HEK293 (cell line): ENCODE data around the gene RAB36.

Experiments used
- CTCF ChIA-PET: fragments of 350-600 bp; formaldehyde crosslinking; extraction: SDS; loops from one replicate; lab custom pipeline; 2021; ENCODE audit warnings: antibody characterized with exemption; lab: Yijun Ruan, JAX
- POLR2A ChIA-PET: fragments of 300-600 bp; formaldehyde crosslinking; extraction: SDS; loops from one replicate; lab custom pipeline; 2020; ENCODE audit warnings: antibody characterized with exemption, inconsistent platforms; lab: Yijun Ruan, JAX
- H3K27ac ChIP-seq: fragments of 200-500 bp; sonication (Bioruptor generic); 2 replicates; pipeline ENCODE4 v1.5.1; 2014; ENCODE audit warnings: low read depth, low read length, control low read depth, inconsistent platforms; ENCODE audit errors: extremely low read depth
- H3K36me3 ChIP-seq, 2 experiments: fragments of 200-500 bp in 1 of 2; sonication (Bioruptor generic) in 1 of 2; 1 replicate in 1 of 2; 2 replicates in 1 of 2; pipeline ENCODE4 v1.5.1; 2014 to 2017; ENCODE audit warnings: inconsistent platforms in 2 of 2, low read length in 2 of 2; ENCODE audit not compliant: control insufficient read depth in 2 of 2, insufficient read depth in 1 of 2
- H3K4me1 ChIP-seq: fragments of 200-500 bp; sonication (Bioruptor generic); 2 replicates; pipeline ENCODE4 v1.5.1; 2014; ENCODE audit warnings: mild to moderate bottlenecking, low read length, inconsistent platforms; ENCODE audit not compliant: control insufficient read depth, insufficient read depth
- H3K4me3 ChIP-seq: 2 replicates; pipeline ENCODE4 v1.5.1; 2011; ENCODE audit warnings: low read depth, mild to moderate bottlenecking, control low read depth, low read length, moderate library complexity
- H3K9me3 ChIP-seq: fragments of 200-500 bp; sonication (Bioruptor generic); 2 replicates; pipeline ENCODE4 v1.5.1; 2014; ENCODE audit warnings: low read depth, low read length, inconsistent platforms; ENCODE audit not compliant: control insufficient read depth, insufficient read depth
- INSM2 ChIP-seq: fragments of 450-650 bp; formaldehyde crosslinking; IDR thresholded peaks from 2 replicates; pipeline ENCODE4 v1.5.1; 2016; ENCODE audit warnings: missing biosample characterization, missing genetic modification characterization
- KLF7 ChIP-seq: fragments of 450-650 bp; formaldehyde crosslinking; IDR thresholded peaks from 2 replicates; pipeline ENCODE4 v1.5.1; 2016; ENCODE audit warnings: missing biosample characterization, missing genetic modification characterization, borderline replicate concordance
- MZF1 ChIP-seq: fragments of 450-650 bp; formaldehyde crosslinking; IDR thresholded peaks from 2 replicates; pipeline ENCODE4 v1.5.1; 2017; ENCODE audit warnings: missing biosample characterization, missing genetic modification characterization, borderline replicate concordance
- PRDM2 ChIP-seq: fragments of 450-650 bp; formaldehyde crosslinking; IDR thresholded peaks from 2 replicates; pipeline ENCODE4 v1.5.1; 2016; ENCODE audit warnings: missing biosample characterization, missing genetic modification characterization, borderline replicate concordance
- SCRT1 ChIP-seq: fragments of 450-650 bp; formaldehyde crosslinking; IDR thresholded peaks from 2 replicates; pipeline ENCODE4 v1.5.1; 2016; ENCODE audit warnings: missing biosample characterization, missing genetic modification characterization, borderline replicate concordance
- ZBTB1 ChIP-seq: fragments of 450-650 bp; formaldehyde crosslinking; IDR thresholded peaks from 2 replicates; pipeline ENCODE4 v1.5.1; 2016; ENCODE audit warnings: missing biosample characterization, missing genetic modification characterization
- ZBTB21 ChIP-seq: fragments of 450-650 bp; formaldehyde crosslinking; IDR thresholded peaks from 2 replicates; pipeline ENCODE4 v1.5.1; 2017; ENCODE audit warnings: missing biosample characterization, missing genetic modification characterization
- ZFP37 ChIP-seq: fragments of 450-650 bp; formaldehyde crosslinking; IDR thresholded peaks from 2 replicates; pipeline ENCODE4 v1.5.1; 2016; ENCODE audit warnings: missing biosample characterization, missing genetic modification characterization
- ZIC2 ChIP-seq: fragments of 450-650 bp; formaldehyde crosslinking; IDR thresholded peaks from 2 replicates; pipeline ENCODE4 v1.5.1; 2016; ENCODE audit warnings: missing biosample characterization, missing genetic modification characterization
- ZNF324 ChIP-seq: fragments of 450-650 bp; formaldehyde crosslinking; IDR thresholded peaks from 2 replicates; pipeline ENCODE4 v1.5.1; 2016; ENCODE audit warnings: missing biosample characterization, missing genetic modification characterization
- ZNF449 ChIP-seq: fragments of 450-650 bp; formaldehyde crosslinking; IDR thresholded peaks from 2 replicates; pipeline ENCODE4 v1.5.1; 2017; ENCODE audit warnings: missing biosample characterization, mild to moderate bottlenecking, missing genetic modification characterization, moderate library complexity
- ZNF549 ChIP-seq: fragments of 450-650 bp; IDR thresholded peaks from 2 replicates; pipeline ENCODE4 v1.5.1; 2018; ENCODE audit warnings: missing biosample characterization, missing genetic modification characterization, mild to moderate bottlenecking, inconsistent platforms, moderate library complexity

Gene RAB36

GRCh38 chr22:23212061-23213021, 67.1 kb downstream of the RAB36 start:
- POLR2A ChIA-PET = no interaction called here
- Histone ChIP-seq H3K4me1 (no peaks in the 10 kb centered on the region), H3K36me3 (peaks cover 0 to 6% of the 10 kb centered on the region in 2 experiments; a peak in 1 of 3 replicates), H3K4me3 (no peak overlapping the region), H3K27ac (no peak overlapping the region), H3K9me3 (no peaks in the 10 kb centered on the region)
- CTCF ChIA-PET = interaction anchor here (0.6 to 1.8 kb wide), 2 partner anchors 69 to 294 kb away, joined by 3 to 7 read pairs; no protein-coding TSS in a partner anchor
- TF ChIP-seq ZBTB1 (tag by site-specific recombination) (no peak), ZIC2 (peak; percentile 24; the same call in 1 of the 2 replicates), SCRT1 (tag by site-specific recombination) (no peak)
- TF ChIP-seq, all 188 proteins: peak for 1

- Histone ChIP-seq H3K36me3 (no peaks in the 10 kb centered on the region), H3K27ac (no peak overlapping the region), H3K4me1 (peaks cover under 1% of the 10 kb centered on the region; the same call in 1 of the 2 replicates), H3K9me3 (no peaks in the 10 kb centered on the region), H3K4me3 (no peak overlapping the region)
- CTCF ChIA-PET = interaction anchor here (0.7 kb wide), 1 partner anchor 40 kb away, joined by 6 read pairs; no protein-coding TSS in a partner anchor
- POLR2A ChIA-PET = interaction anchor here (0.7 kb wide), 1 partner anchor 16 kb away, joined by 3 read pairs; no protein-coding TSS in a partner anchor
- TF ChIP-seq ZNF449 (no peak), ZNF324 (tag by site-specific recombination) (no peak), INSM2 (no peak), ZFP37 (tag by site-specific recombination) (no peak), KLF7 (tag by site-specific recombination) (no peak), PRDM2 (no peak), MZF1 (tag by site-specific recombination) (no peak), ZNF549 (tag by site-specific recombination) (no peak), ZBTB21 (tag by site-specific recombination) (no peak)
Measured at GRCh38 chr22:23213022-23213555, 67.8 kb downstream of the RAB36 start.
